ENCODE measurements around the gene GALNT2.

The GALNT2 gene

DNA sequence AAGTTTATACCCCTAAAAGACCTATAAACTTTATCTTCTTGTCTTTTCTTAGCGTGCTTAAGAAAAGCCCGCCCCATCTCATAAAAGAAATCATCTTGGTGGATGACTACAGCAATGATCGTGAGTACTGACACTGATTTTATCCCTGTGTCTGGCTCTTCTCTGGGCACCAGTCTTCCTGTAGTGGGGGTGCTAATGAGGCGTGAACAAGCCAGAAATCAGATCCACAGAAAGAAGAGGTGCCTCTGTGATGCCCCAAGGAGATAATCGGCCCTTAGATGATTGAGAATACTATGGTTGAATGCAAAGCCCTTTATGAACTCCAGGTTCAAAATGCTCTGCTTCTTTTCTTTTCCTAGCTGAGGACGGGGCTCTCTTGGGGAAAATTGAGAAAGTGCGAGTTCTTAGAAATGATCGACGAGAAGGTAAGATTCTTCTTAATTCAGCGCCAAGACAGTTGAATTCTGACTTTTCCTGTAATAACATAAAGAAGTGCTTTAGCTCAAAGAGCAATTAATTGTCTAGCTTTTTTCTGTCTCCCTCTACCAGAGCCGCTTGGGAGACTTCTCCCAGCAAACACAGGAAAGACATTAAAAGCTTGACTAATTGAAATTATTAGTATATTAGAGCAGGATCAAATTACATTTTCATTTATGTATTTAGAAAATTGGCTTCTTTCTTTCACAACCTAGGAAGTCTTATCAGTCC, 169.4 kb downstream of the GALNT2 start:
- no peaks in the 10 kb centered on the region for H3K27me3 ChIP-seq
- peaks cover 23% of the 10 kb centered on the region for H3K36me3 ChIP-seq
- no peaks in the 10 kb centered on the region for H3K4me1 ChIP-seq (ENCODE audit: control insufficient read depth in 1 of 2, insufficient read depth in 1 of 2, low read depth in 1 of 2, low read length in 1 of 2)
- TF ChIP-seq, protein P1, sequence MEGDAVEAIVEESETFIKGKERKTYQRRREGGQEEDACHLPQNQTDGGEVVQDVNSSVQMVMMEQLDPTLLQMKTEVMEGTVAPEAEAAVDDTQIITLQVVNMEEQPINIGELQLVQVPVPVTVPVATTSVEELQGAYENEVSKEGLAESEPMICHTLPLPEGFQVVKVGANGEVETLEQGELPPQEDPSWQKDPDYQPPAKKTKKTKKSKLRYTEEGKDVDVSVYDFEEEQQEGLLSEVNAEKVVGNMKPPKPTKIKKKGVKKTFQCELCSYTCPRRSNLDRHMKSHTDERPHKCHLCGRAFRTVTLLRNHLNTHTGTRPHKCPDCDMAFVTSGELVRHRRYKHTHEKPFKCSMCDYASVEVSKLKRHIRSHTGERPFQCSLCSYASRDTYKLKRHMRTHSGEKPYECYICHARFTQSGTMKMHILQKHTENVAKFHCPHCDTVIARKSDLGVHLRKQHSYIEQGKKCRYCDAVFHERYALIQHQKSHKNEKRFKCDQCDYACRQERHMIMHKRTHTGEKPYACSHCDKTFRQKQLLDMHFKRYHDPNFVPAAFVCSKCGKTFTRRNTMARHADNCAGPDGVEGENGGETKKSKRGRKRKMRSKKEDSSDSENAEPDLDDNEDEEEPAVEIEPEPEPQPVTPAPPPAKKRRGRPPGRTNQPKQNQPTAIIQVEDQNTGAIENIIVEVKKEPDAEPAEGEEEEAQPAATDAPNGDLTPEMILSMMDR (IDR thresholded peaks at IDR 0.05), result no peak
- no peak overlapping the region for H3K4me3 ChIP-seq (ENCODE audit: low read depth in 1 of 2, low read length in 1 of 2)
- H3K27ac ChIP-seq, result no peak overlapping the region
- no peaks in the 10 kb centered on the region for H3K9me3 ChIP-seq

DNA sequence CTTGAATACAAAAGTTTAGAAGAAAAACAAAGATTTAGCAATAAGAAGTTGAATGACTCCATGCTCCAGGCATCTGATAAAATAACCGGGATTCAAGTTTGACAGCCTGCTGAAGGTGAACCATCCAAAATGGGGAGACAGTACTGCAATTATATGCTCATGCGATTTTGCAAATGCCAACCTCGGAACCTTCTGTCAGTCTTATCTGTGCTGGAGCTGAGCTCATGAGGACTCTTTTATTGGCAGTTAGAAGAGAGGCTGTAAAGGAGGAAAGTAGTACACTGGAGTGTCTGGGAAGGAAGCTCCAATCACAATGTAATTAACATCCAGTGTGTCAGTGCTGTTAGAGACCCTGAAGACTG, 170.0 kb downstream of the GALNT2 start:
- TF ChIP-seq, protein P1 (IDR thresholded peaks at IDR 0.05), result no peak
- Histone ChIP-seq H3K9me3 (no peaks in the 10 kb centered on the region), H3K27ac (no peak overlapping the region), H3K27me3 (no peaks in the 10 kb centered on the region), H3K4me3 (ENCODE audit: low read depth in 1 of 2, low read length in 1 of 2) (no peak overlapping the region), H3K4me1 (ENCODE audit: control insufficient read depth in 1 of 2, insufficient read depth in 1 of 2, low read depth in 1 of 2, low read length in 1 of 2) (no peaks in the 10 kb centered on the region), H3K36me3 (peaks cover 23% of the 10 kb centered on the region)

DNA sequence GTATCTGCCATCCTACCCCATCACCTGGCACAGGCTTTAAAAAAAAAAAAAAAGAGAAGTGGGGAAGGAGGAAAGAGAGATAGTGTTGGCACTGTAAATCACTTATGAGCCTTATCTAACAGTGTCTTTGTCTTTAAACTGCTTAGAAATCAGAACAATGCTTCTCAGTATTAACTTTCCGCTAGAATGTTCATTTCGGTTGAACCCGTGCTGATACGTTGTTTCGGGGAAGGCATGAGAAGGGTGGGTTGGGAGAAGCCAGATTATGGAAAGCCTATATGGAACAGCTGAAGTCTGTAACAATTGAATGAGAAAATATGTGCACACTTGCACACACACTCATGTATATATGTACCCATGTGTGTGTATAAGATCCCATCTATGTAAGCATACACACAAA, 170.8 kb downstream of the GALNT2 start:
- Histone ChIP-seq H3K4me1 (ENCODE audit: control insufficient read depth in 1 of 2, insufficient read depth in 1 of 2, low read depth in 1 of 2, low read length in 1 of 2) (no peaks in the 10 kb centered on the region), H3K4me3 (ENCODE audit: low read depth in 1 of 2, low read length in 1 of 2) (no peak overlapping the region), H3K27ac (no peak overlapping the region), H3K27me3 (no peaks in the 10 kb centered on the region), H3K36me3 (peaks cover 27% of the 10 kb centered on the region), H3K9me3 (no peaks in the 10 kb centered on the region)
- TF ChIP-seq, protein P1 (IDR thresholded peaks at IDR 0.05), result no peak

DNA sequence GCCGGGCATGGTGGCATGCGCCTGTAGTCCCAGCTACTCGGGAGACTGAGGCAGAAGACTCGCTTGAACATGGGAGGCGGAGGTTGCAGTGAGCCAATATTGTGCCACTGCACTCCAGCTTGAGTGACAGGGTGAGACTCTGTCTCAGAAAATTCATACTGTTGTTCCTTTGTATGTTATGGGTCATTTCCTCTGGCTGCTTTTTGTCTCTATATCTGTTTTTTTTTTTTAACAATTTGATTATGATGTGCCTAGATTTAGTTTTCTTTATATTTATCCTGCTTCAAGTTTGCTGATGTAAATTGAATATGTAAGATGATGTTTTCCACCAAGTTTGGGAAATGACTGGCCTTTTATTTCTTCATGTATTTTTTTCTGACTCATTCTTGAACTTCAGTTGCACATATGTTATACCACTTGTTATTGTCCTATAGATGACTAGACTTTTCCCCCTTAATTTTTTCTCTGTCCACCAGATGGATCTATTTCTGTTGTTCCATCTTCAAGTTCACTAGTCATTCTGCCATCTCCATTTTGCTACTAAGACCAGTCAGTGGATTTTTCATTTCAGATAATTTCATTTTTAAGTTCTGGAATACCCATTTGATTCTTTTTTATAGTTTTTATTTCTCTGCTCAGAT, 173.5 kb downstream of the GALNT2 start:
- Histone ChIP-seq H3K36me3 (peaks cover 53% of the 10 kb centered on the region), H3K27me3 (no peaks in the 10 kb centered on the region), H3K9me3 (no peaks in the 10 kb centered on the region), H3K4me1 (ENCODE audit: control insufficient read depth in 1 of 2, insufficient read depth in 1 of 2, low read depth in 1 of 2, low read length in 1 of 2) (no peaks in the 10 kb centered on the region), H3K4me3 (ENCODE audit: low read depth in 1 of 2, low read length in 1 of 2) (no peak overlapping the region), H3K27ac (no peak overlapping the region)
- TF ChIP-seq, protein P1 (IDR thresholded peaks at IDR 0.05), result no peak

DNA sequence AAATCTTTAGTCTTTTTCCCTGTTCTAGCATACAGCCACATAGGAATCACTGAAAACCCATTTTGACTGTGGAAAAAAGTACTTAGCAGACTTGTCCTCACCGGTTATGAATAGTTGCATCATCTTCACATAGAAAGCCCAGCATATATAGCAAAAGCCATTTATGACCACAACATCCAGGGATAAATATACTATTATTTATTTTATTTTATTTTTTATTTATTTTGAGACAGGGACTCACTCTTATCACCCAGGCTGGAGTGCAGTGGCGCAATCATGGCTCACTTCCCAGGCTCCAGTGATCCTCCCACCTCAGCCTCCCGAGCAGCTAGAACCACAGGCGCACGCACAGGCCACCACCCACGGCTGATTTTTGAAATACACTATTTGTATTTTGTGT, 175.3 kb downstream of the GALNT2 start:
- peaks cover 54% of the 10 kb centered on the region for H3K36me3 ChIP-seq
- no peaks in the 10 kb centered on the region for H3K4me1 ChIP-seq (ENCODE audit: control insufficient read depth in 1 of 2, insufficient read depth in 1 of 2, low read depth in 1 of 2, low read length in 1 of 2)
- H3K9me3 ChIP-seq, result no peaks in the 10 kb centered on the region
- H3K4me3 ChIP-seq (ENCODE audit: low read depth in 1 of 2, low read length in 1 of 2), result no peak overlapping the region
- H3K27me3 ChIP-seq, result no peaks in the 10 kb centered on the region
- TF ChIP-seq, protein P1 (IDR thresholded peaks at IDR 0.05), result no peak
- no peak overlapping the region for H3K27ac ChIP-seq
